CD8-positive, alpha-beta memory T cell (primary cell): Measurements from ENCODE around the gene GLCE. TPM values are rescaled to one million over a fixed set of nuclear protein-coding genes. Genes with fewer than 3 reads are reported as not detected.

Experiments used
- CTCF ChIA-PET: fragments of 350-600 bp; sonication (Branson Sonifier 250); formaldehyde crosslinking; loops from one replicate; lab custom pipeline; 2021; ENCODE audit warnings: antibody characterized with exemption; lab: Charles Lee
- POLR2A ChIA-PET: fragments of 350-600 bp; sonication (Branson Sonifier 250); formaldehyde crosslinking; loops from one replicate; lab custom pipeline; 2021; ENCODE audit warnings: antibody characterized with exemption; lab: Charles Lee
- DNase-seq, 5 donors: peaks; one replicate each; pipeline versions ENCODE4 v3.0.0 to v3.0.0-alpha.2; 2020 to 2022; ENCODE audit warnings: mixed read lengths in 1 of 5
- H3K27ac ChIP-seq: one replicate; pipeline ENCODE4 v1.7.0; 2013; ENCODE audit warnings: low read depth, mild to moderate bottlenecking, low read length, moderate library complexity
- H3K27me3 ChIP-seq: 2 replicates; pipeline ENCODE4 v1.7.0; 2013; ENCODE audit warnings: low read length, mild to moderate bottlenecking; ENCODE audit not compliant: insufficient read depth, poor library complexity, severe bottlenecking
- H3K36me3 ChIP-seq: 2 replicates; pipeline ENCODE4 v1.7.0; 2013; ENCODE audit warnings: mild to moderate bottlenecking, low read length, moderate library complexity; ENCODE audit not compliant: insufficient read depth
- H3K4me1 ChIP-seq: 2 replicates; pipeline ENCODE4 v1.7.0; 2013; ENCODE audit warnings: mild to moderate bottlenecking, low read length, moderate library complexity; ENCODE audit not compliant: insufficient read depth
- H3K4me3 ChIP-seq: 2 replicates; pipeline ENCODE4 v1.7.0; 2013; ENCODE audit warnings: mild to moderate bottlenecking, low read length
- H3K9me3 ChIP-seq: 2 replicates; pipeline ENCODE4 v1.7.0; 2013; ENCODE audit warnings: mild to moderate bottlenecking, low read length
- H3K27ac Mint-ChIP-seq, 8 donors: one replicate each; pipeline ENCODE4 v1.8.0; 2020 to 2021; ENCODE audit warnings: mixed read lengths in 8 of 8, mild to moderate bottlenecking in 6 of 8, inconsistent platforms in 3 of 8, moderate library complexity in 3 of 8
- H3K27me3 Mint-ChIP-seq, 2 donors: one replicate each; pipeline ENCODE4 v1.8.0; 2020 to 2021; ENCODE audit warnings: mixed read lengths in 2 of 2, mild to moderate bottlenecking in 1 of 2, moderate library complexity in 1 of 2
- H3K36me3 Mint-ChIP-seq, 3 donors: one replicate each; pipeline ENCODE4 v1.8.0; 2020 to 2021; ENCODE audit warnings: mixed read lengths in 3 of 3, inconsistent platforms in 1 of 3, mild to moderate bottlenecking in 1 of 3
- H3K4me1 Mint-ChIP-seq, 3 donors: one replicate each; pipeline ENCODE4 v1.8.0; 2020 to 2021; ENCODE audit warnings: mixed read lengths in 3 of 3, inconsistent platforms in 1 of 3, mild to moderate bottlenecking in 1 of 3
- H3K4me3 Mint-ChIP-seq, 7 donors: one replicate each; pipeline ENCODE4 v1.8.0; 2020 to 2021; ENCODE audit warnings: mixed read lengths in 7 of 7, mild to moderate bottlenecking in 6 of 7, moderate library complexity in 4 of 7, inconsistent platforms in 2 of 7
- H3K9me3 Mint-ChIP-seq, 5 donors: one replicate each; pipeline ENCODE4 v1.8.0; 2020 to 2022; ENCODE audit warnings: mixed read lengths in 5 of 5, mild to moderate bottlenecking in 3 of 5, moderate library complexity in 2 of 5, inconsistent platforms in 1 of 5
- polyA plus RNA-seq: library from polyadenylated mRNA; unstranded; fragments of 300-500 nt; fragmentation: Illumina TruSeq; gene quantifications from one replicate; pipeline ENCODE4 v1.2.3, GENCODE V29; 2021
- total RNA-seq, 2 experiments: library from RNA; stranded (reverse); gene quantifications; one replicate each; pipeline ENCODE4 v1.2.3, GENCODE V29; 2021

Gene GLCE
- total and polyA plus RNA-seq, 3 experiments from 2014 or later, result 5.4 to 8.4 (median 5.7) TPM

DNA sequence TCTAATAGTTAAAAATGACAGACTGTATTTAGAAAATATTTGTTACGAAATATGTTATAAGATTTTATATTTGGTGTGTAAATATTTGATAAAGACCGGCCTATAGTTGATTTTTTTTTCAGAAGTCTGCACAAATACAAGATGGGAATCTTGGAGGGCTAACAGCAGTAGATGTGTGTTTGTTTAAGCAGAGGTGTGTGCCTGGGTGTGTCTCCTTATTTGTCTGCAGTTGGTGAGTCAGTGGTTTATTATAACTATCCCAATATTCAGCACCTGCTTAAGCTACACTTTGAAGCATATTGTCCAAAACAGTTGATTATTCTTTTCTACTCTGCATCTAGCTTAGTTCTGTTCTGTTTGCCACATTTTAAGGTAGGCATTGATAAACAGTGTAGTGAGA lies 12.4 kb downstream of the GLCE start:
- no peak overlapping the region for H3K4me3 Mint-ChIP-seq
- no peak overlapping the region for H3K27ac Mint-ChIP-seq
- Histone ChIP-seq H3K4me3 (no peak overlapping the region), H3K4me1 (no peaks in the 10 kb centered on the region), H3K27ac (no peak overlapping the region), H3K27me3 (no peaks in the 10 kb centered on the region), H3K9me3 (no peaks in the 10 kb centered on the region), H3K36me3 (no peaks in the 10 kb centered on the region)
- H3K9me3 Mint-ChIP-seq, result no peaks in the 10 kb centered on the region
- H3K36me3 Mint-ChIP-seq, result no peaks in the 10 kb centered on the region
- ChIA-PET POLR2A (no interaction called here), CTCF (interaction anchor here (1.5 kb wide), 1 partner anchor 11 kb away, joined by 5 read pairs; no protein-coding TSS in a partner anchor)
- peaks cover 0 to 3% (median 0%) of the 10 kb centered on the region in 3 donors for H3K4me1 Mint-ChIP-seq
- H3K27me3 Mint-ChIP-seq, result no peaks in the 10 kb centered on the region
- no peak for DNase-seq

DNA sequence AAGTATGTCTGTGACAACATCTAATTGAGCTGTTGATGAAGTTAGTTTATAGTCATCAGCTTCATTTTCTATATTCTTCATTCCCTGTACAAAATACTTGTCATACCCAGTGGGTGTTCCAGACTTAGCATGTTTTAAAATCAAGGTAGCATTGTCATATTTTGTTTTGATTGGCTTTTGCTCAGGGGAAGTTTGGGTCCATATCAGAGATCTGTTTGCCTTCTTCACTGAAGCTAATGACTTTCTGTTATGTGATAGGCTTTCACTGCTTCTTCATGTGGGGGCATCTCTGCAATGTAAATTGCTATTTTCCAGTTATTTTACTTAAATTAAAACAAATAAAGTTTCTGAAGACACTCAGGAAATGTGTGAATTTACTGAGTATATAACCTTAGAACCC lies 15.1 kb downstream of the GLCE start:
- no peaks in the 10 kb centered on the region for H3K27me3 Mint-ChIP-seq
- no peaks in the 10 kb centered on the region for H3K9me3 Mint-ChIP-seq
- H3K4me3 Mint-ChIP-seq, result no peak overlapping the region
- no peak overlapping the region for H3K27ac Mint-ChIP-seq
- Histone ChIP-seq H3K9me3 (no peaks in the 10 kb centered on the region), H3K4me3 (no peak overlapping the region), H3K27me3 (no peaks in the 10 kb centered on the region), H3K4me1 (no peaks in the 10 kb centered on the region), H3K27ac (no peak overlapping the region), H3K36me3 (no peaks in the 10 kb centered on the region)
- CTCF ChIA-PET, result no interaction called here
- peaks cover 0 to 3% (median 0%) of the 10 kb centered on the region in 3 donors for H3K4me1 Mint-ChIP-seq
- peaks cover 0 to 1% (median 0%) of the 10 kb centered on the region in 3 donors for H3K36me3 Mint-ChIP-seq
- DNase-seq, result no peak
- POLR2A ChIA-PET, result no interaction called here

DNA sequence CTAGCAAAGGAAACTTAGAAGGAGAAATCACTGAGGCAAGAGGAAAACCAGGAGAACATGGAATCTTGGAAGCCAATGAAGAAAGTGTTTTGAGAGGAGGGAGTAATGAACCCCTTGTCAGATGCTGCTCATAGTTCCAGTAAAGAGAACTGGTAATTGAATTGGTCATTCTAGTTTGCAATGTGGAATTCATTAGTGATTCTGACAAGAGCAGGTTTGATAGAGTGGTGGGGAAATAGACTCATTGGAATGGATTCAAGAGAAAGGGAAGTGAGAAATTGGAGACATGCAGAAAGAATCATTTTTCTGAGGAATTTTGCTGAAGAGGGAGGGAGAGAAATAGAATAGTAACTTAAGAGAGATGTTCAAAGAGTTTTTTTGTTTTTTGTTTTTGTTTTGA lies 21.0 kb downstream of the GLCE start:
- POLR2A ChIA-PET, result no interaction called here
- no peaks in the 10 kb centered on the region for H3K4me1 Mint-ChIP-seq
- H3K4me3 ChIP-seq, result no peak overlapping the region

DNA sequence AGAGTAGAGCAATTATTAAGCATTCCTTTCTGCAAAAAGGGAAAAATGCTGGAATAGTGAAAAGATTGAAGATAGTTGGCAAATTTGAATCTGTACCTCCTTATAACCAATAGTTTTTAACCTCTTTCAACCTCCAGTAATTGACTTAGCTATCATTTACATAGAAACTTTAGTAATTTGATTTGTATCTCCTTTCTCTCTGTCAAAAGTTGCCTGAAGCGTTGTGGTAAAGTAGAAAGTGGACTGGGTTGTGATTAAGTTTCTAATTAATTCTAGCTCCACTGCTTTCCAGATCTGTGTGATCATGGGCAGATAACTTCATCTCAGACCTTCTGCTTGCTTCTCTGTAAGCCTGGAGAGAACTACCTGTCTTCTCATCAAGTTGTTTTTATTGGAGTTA lies 24.8 kb downstream of the GLCE start:
- no peak overlapping the region for H3K4me3 Mint-ChIP-seq
- POLR2A ChIA-PET, result no interaction called here
- Histone ChIP-seq H3K36me3 (no peaks in the 10 kb centered on the region), H3K4me3 (no peak overlapping the region), H3K27me3 (no peaks in the 10 kb centered on the region), H3K27ac (no peak overlapping the region), H3K4me1 (no peaks in the 10 kb centered on the region), H3K9me3 (no peaks in the 10 kb centered on the region)
- H3K27me3 Mint-ChIP-seq, result no peaks in the 10 kb centered on the region
- no peak overlapping the region for H3K27ac Mint-ChIP-seq
- CTCF ChIA-PET, result no interaction called here
- H3K36me3 Mint-ChIP-seq, result peaks cover 1 to 13% (median 2%) of the 10 kb centered on the region in 3 donors
- DNase-seq, result no peak
- H3K4me1 Mint-ChIP-seq, result no peaks in the 10 kb centered on the region
- peaks cover 0 to 5% (median 0%) of the 10 kb centered on the region in 5 donors for H3K9me3 Mint-ChIP-seq

More for the DNA sequence above, 21.0 kb downstream of the GLCE start:
- H3K27me3 Mint-ChIP-seq, result no peaks in the 10 kb centered on the region
- DNase-seq, result no peak
- Histone ChIP-seq H3K27ac (no peak overlapping the region), H3K9me3 (no peaks in the 10 kb centered on the region), H3K4me1 (no peaks in the 10 kb centered on the region), H3K36me3 (no peaks in the 10 kb centered on the region), H3K27me3 (no peaks in the 10 kb centered on the region)
- CTCF ChIA-PET, result no interaction called here
- H3K36me3 Mint-ChIP-seq, result peaks cover 0 to 1% (median 0%) of the 10 kb centered on the region in 3 donors
- no peak overlapping the region for H3K27ac Mint-ChIP-seq
- no peaks in the 10 kb centered on the region for H3K9me3 Mint-ChIP-seq
- no peak overlapping the region for H3K4me3 Mint-ChIP-seq

DNA sequence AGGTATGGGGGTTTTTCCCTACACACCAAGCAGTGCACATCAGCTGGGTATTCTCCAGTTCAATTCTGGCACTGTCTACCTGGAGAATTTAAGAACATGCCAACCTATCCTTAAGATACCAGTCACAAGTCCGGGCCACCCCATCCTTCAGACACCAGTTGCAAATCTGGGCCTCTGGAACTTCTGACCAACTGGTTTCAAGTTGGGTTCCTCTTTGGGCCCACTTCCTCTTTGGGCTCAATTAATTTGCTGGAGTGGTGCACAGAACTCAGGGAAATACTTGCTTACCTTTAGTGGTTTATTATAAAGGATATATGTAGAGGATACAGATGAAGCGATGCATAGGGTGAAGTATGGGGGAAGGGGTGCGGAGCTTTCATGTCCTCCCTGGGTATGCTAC lies 25.3 kb downstream of the GLCE start:
- no peak overlapping the region for H3K27ac ChIP-seq
- peaks cover 1 to 15% (median 3%) of the 10 kb centered on the region in 3 donors for H3K36me3 Mint-ChIP-seq
- CTCF ChIA-PET, result no interaction called here
- no peaks in the 10 kb centered on the region for H3K27me3 Mint-ChIP-seq
- H3K27ac Mint-ChIP-seq, result no peak overlapping the region
- no peak overlapping the region for H3K4me3 Mint-ChIP-seq
- POLR2A ChIA-PET, result no interaction called here
- H3K9me3 ChIP-seq, result no peaks in the 10 kb centered on the region
- no peaks in the 10 kb centered on the region for H3K4me1 ChIP-seq
- H3K9me3 Mint-ChIP-seq, result peaks cover 2 to 7% (median 4%) of the 10 kb centered on the region in 5 donors
- H3K27me3 ChIP-seq, result no peaks in the 10 kb centered on the region
- DNase-seq, result no peak
- H3K36me3 ChIP-seq, result no peaks in the 10 kb centered on the region
- no peak overlapping the region for H3K4me3 ChIP-seq
- H3K4me1 Mint-ChIP-seq, result no peaks in the 10 kb centered on the region

DNA sequence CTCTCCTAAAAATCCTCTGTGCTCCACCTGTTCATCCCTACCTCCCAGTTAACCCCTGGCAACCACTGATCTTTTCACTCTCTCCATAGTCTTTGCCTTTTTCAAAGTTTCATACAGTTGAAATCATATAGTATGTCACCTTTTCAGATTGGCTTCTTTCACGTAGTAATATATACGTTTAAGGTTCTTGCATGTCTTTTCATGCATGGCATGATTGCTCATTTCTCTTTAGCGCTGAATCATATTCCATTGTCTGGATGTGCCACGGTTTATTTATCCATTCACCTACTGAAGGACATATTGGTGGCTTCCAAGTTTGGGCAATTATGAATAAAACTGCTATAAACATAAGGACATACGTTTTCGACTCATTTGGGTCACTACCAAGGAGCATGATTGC lies 28.7 kb downstream of the GLCE start:
- no peaks in the 10 kb centered on the region for H3K36me3 ChIP-seq
- Mint-ChIP-seq H3K27me3 (no peaks in the 10 kb centered on the region), H3K4me3 (no peak overlapping the region), H3K9me3 (peaks cover 3 to 10% (median 9%) of the 10 kb centered on the region in 5 donors), H3K4me1 (peaks cover 0 to 4% (median 0%) of the 10 kb centered on the region in 3 donors), H3K27ac (no peak overlapping the region), H3K36me3 (peaks cover 1 to 27% (median 6%) of the 10 kb centered on the region in 3 donors)
- ChIA-PET CTCF (no interaction called here), POLR2A (no interaction called here)
- H3K27me3 ChIP-seq, result no peaks in the 10 kb centered on the region
- no peaks in the 10 kb centered on the region for H3K9me3 ChIP-seq
- no peak overlapping the region for H3K4me3 ChIP-seq
- H3K27ac ChIP-seq, result no peak overlapping the region
- no peak for DNase-seq
- no peaks in the 10 kb centered on the region for H3K4me1 ChIP-seq

DNA sequence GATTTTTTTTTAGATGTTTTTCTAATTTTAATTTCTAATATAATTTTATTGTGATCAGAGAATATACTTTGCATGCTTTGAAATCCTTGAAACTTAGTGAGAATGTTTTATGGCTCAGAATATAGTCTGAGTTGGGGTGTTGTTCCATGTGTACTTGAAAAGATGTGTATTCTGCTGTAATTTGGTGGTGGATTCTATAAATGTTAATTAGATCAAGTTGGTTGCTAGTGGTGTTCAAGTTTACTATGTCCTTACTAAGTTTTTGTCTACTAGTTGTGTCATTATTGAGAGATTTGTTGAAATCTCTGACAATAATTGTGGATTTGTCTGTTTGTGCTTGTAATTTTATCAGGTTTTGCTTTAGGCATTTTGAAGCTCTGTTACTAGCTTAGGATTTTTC lies 29.7 kb downstream of the GLCE start:
- Histone ChIP-seq H3K27ac (no peak overlapping the region), H3K4me3 (no peak overlapping the region), H3K27me3 (no peaks in the 10 kb centered on the region), H3K36me3 (no peaks in the 10 kb centered on the region), H3K4me1 (no peaks in the 10 kb centered on the region), H3K9me3 (no peaks in the 10 kb centered on the region)
- no peak for DNase-seq
- H3K36me3 Mint-ChIP-seq, result peaks cover 1 to 27% (median 6%) of the 10 kb centered on the region in 3 donors
- no peak overlapping the region for H3K27ac Mint-ChIP-seq
- H3K9me3 Mint-ChIP-seq, result peaks cover 3 to 10% (median 9%) of the 10 kb centered on the region in 5 donors
- no peak overlapping the region for H3K4me3 Mint-ChIP-seq
- peaks cover 3 to 10% (median 4%) of the 10 kb centered on the region in 3 donors for H3K4me1 Mint-ChIP-seq
- no peaks in the 10 kb centered on the region for H3K27me3 Mint-ChIP-seq
- ChIA-PET CTCF (no interaction called here), POLR2A (no interaction called here)

DNA sequence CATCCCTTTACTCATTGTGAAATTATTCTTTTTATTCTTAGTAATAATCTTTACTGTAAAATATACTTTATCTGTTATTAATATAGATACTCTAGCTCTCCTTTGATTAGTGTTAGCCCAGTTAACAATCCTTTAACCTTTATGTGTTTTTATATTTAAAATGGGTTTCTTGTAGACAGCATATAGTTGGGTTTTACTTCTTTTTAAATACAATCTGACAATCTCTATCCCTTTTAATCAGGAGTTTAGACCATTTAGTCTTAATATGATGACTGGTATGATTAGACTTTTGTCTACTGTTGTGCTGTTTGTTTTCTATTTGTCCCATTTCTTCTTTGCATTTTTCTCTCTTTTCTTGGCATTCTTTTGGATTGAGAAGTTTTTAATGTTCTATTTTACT lies 30.1 kb downstream of the GLCE start:
- H3K27me3 Mint-ChIP-seq, result no peaks in the 10 kb centered on the region
- H3K9me3 Mint-ChIP-seq, result peaks cover 3 to 10% (median 9%) of the 10 kb centered on the region in 5 donors
- H3K4me3 ChIP-seq, result no peak overlapping the region
- DNase-seq, result no peak
- peaks cover 1 to 27% (median 6%) of the 10 kb centered on the region in 3 donors for H3K36me3 Mint-ChIP-seq
- POLR2A ChIA-PET, result no interaction called here
- no peaks in the 10 kb centered on the region for H3K9me3 ChIP-seq
- CTCF ChIA-PET, result no interaction called here
- H3K27ac Mint-ChIP-seq, result no peak overlapping the region
- H3K4me1 ChIP-seq, result no peaks in the 10 kb centered on the region
- H3K4me3 Mint-ChIP-seq, result no peak overlapping the region
- peaks cover 3 to 13% (median 4%) of the 10 kb centered on the region in 3 donors for H3K4me1 Mint-ChIP-seq
- H3K27me3 ChIP-seq, result no peaks in the 10 kb centered on the region
- H3K27ac ChIP-seq, result no peak overlapping the region
- no peaks in the 10 kb centered on the region for H3K36me3 ChIP-seq
